SU-DHL-6 (cell line): ENCODE data around the gene NPIPB6.

Experiments
- CTCF ChIP-seq: fragments of 200-600 bp; sonication (generic); IDR thresholded peaks from one replicate; pipeline ENCODE4 v1.5.1; 2017; ENCODE audit warnings: antibody characterized with exemption, mild to moderate bottlenecking, low read length, moderate library complexity; ENCODE audit not compliant: insufficient read depth, poor library complexity, severe bottlenecking
- EZH2phosphoT487 ChIP-seq: fragments of 200-600 bp; sonication (generic), shearing (Covaris generic); conservative IDR thresholded peaks from 2 replicates; pipeline ENCODE4 v1.6.1; 2018; ENCODE audit warnings: mild to moderate bottlenecking, antibody characterized with exemption, low read length, moderate library complexity, mixed read lengths

GRCh38 chr16:28294201-28294600 is 69.1 kb downstream of the NPIPB6 start:
- no peak for TF ChIP-seq CTCF
- TF ChIP-seq EZH2phosphoT487 = no peak
